UCSD-AML1 (cell line): ENCODE measurements around the gene KIF16B.

Experiments
- DNase-seq: peaks from one replicate; lab custom pipeline; 2025; ENCODE audit not compliant: unreplicated experiment; lab: John Stamatoyannopoulos, UW

The KIF16B gene

GRCh38 chr20:16407251-16408067 lies 165.8 kb downstream of the KIF16B start:
- no peak for DNase-seq

- DNase-seq: no peak
These were observed 168.0 kb downstream of the KIF16B start for GRCh38 chr20:16405254-16405653.

- DNase-seq: no peak
These were observed 168.6 kb downstream of the KIF16B start for GRCh38 chr20:16404640-16405039.

- no peak for DNase-seq
These were observed 169.1 kb downstream of the KIF16B start for GRCh38 chr20:16404171-16404570.

DNA sequence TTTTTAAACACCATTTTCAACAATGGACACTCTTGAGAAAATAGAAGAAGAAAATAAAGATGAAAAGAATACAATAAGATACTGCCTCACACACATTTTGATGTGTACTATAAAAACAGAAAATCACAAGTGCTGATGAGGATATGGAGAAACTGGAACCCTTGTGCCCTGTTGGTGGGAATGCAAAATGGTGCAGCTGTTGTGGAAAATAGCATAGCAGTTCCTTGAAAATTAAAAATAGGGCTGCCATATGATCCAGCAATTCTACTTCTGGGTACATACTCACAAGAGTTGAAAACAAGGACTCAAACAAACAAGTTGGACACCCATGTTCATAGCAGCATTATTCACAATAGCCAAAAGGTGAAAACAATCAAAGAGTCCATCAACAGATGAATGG lies 173.0 kb downstream of the KIF16B start:
- no peak for DNase-seq

DNA sequence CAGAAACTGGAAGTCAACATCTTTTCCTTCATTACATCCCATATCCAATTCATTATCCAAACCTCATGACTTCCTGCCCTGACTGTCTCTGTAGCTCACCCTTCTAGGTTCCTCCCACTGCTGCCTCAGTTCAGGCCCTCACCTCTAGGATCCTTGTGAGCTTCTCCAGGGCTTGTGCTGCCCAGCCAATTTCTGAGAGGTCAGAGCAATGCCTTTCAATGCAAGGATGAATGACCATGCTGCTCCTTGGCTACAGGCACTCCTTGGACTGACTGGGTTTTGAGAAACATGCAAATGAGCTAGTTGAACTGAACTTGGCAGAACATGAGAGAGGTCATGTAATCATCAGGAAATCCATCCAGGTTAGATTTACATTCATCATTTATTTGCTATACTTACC lies 173.4 kb downstream of the KIF16B start:
- DNase-seq: no peak

DNA sequence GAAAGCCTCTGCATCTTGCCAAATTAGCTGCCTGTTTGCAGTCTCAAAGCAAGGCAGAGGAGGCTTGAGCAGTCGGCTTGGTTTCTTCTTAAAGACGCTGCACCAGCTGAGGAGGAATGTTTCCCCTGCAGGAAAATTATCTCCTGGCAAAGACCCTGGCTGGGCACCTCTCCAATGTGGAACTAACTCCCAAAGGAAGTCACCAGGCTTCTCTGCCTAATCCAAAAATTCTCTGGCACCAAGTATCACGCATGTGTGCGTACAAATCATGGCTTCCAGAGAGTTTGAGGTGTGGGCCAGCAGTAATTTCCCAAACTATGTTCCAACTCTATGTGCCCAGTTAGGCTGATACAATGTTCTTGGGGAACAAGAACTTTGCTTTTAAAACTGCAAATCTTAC lies 176.2 kb downstream of the KIF16B start:
- no peak for DNase-seq

DNA sequence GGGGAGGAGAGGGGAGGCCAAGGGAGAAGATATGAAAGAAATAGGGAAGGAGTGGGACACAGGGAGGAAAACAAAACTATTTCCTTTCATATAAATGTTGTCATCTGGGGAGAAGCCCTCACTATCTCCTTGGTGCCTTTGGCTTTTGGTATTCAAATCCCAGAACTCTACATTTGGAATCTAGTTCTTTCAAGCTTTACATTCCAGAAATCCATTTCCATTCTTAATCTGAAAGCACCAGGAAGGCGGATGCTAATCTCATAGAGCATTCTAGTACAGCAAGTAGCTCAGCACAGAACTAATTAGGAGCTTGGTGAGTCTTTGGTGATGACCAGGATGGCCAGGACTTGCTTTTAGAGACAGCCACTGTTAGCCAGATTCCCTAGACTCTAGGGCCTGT lies 177.9 kb downstream of the KIF16B start:
- DNase-seq: no peak

DNA sequence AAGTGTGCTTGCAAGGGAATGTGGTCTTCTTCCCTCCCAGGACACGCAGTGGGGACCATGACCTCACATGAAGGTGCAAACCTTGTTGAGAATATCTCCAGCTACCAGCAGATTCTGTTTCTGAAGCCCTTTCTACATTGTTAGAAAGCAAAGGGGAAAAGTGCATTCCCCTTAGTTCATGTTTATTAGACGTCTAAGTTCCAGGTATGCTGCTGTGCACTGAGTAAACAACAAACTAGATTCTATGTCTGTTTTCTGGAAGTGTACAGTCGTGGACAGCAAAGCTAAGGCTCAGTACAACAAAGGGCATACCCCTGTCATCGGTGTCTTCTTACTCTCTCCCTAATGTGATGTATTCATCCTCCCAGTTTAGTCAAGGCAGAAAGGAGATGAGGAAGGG lies 178.5 kb downstream of the KIF16B start:
- DNase-seq: no peak

GRCh38 chr20:16393836-16394235 lies 179.4 kb downstream of the KIF16B start:
- no peak for DNase-seq

DNA sequence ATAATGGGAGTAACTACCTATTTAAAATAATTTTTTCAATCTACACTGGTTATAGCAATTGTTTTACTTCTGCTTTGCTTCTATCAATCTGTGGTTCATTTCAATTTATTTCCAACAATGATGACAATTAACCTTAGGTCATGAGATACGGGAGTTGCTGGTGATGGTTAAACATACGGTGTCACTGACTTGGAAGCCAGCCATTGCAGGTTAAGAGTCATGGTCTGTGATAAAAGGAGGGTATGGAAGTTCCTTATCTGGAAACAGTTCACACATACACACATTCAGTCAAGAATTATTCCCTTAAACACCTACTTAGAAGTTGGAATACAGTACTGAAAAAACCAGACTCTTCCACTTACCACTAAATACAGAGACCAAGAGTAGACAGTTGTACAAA lies 180.0 kb downstream of the KIF16B start:
- DNase-seq: no peak

DNA sequence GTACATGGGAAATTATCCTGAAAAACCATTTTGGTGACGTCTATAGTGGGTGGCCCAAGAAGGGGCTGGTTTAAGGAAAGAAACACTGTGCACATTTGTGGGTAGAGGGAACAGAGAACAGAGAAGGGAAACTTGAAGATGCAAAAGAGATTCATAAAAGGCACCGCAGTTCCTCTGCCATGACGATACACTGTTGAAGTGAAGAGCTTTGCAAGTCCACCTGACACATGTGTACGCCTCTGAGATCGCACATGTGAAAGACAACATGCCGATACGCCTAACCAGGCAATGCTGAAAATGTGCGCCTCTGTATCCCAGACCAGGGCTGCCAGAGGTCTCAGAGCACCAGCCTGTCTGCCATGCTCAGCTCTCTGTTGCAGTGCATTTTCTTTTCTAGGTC lies 180.9 kb downstream of the KIF16B start:
- no peak for DNase-seq

DNA sequence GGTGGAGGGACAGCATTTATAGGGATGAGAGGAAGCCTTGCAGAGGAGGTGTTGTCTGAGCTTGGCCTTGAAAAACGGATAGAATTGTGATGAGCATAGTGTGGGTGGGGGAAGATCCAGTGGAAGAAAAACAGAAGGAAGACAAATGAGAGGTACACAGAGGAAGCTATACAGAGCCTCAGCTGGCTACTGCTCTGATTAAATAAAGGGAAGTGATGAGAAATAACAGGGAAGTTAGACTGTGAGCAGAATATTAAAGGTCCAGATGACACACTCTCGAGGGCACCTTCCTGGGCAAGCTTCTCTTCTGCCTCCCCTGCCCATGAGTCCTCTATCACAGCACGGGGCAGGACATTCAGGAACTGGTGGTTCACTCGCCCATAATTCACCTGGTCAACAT lies 182.3 kb downstream of the KIF16B start:
- DNase-seq: no peak

- no peak for DNase-seq
These were observed 184.5 kb downstream of the KIF16B start for GRCh38 chr20:16388731-16389130.

- DNase-seq: no peak
These were observed 185.6 kb downstream of the KIF16B start for GRCh38 chr20:16387666-16388065.

DNA sequence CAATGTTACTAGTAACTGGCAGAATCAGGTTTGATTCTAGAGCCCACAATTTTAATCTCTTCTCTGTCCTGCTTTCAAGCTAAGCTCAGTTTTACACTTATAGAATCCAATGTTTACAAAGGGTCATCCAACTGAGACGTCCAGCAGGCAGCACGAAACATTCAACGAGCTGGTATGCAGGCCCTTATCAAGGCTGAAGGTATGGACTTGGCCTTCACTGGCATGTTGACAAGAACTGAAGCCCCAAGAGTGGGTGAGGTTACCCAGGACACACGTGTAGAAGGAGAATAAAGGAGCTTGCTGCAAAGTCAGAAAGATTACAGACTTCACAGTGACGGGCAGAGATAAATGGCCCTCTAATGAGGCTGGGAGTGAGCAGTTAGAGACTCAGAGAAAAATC lies 187.4 kb downstream of the KIF16B start:
- DNase-seq: no peak

DNA sequence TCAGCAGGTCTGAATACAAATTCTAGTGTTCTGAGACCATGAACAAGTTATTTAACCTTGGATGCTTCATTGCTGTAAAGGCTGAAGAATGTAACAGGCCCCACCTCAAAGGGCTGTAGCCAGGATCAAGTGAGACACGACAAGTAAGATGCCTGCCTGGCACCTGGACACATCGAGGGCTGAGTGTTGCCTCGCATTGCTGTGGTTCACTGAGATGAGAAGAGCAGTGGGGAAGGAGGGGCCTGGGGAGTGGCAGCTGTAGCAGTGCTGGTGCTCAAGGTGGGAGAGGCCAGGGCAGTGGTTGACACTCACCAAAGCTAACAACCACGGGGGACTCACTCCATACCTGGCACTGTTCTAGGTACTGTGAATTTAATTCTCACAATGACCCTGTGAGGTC lies 187.8 kb downstream of the KIF16B start:
- no peak for DNase-seq

GRCh38 chr20:16381444-16381843 lies 191.8 kb downstream of the KIF16B start:
- DNase-seq: no peak

DNA sequence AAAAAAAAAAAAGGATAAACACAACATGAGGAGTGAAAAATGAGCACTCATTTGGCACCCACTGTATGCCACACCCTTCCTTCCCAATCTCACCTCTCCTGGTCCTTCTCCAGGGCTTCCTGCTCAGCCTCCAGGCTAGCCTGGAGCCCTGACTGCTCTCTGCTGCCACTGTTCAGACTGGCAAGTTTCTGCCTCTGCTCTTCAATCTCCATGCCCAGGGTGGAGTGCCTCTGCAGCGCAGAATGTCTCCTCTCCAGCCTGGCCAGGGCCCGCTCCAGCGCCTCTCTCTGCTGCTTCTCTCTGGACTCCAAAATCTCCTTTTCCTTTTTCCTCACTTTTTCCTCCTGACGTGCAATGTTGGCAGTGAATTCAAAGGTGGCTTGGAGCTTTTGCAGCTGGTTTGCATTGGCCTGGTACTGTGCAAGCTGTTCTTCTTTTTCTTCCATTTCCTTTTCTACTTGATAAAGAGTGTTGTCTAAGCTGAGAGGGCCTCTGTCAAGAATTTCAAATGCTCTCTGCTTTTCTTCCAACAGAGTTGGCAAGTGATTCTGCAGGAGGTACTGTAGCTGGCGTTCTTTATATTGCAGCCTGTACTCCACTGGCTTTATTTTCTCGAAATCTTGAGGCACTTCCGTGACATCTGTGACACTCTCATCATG lies 194.4 kb downstream of the KIF16B start:
- no peak for DNase-seq

- DNase-seq: no peak
These were observed 195.1 kb downstream of the KIF16B start for GRCh38 chr20:16378122-16378521.

- no peak for DNase-seq
These were observed 203.8 kb downstream of the KIF16B start for GRCh38 chr20:16369441-16369840.

- DNase-seq: no peak
These were observed 204.5 kb downstream of the KIF16B start for GRCh38 chr20:16368645-16369292.
